Measurements from ENCODE around the gene CBARP.

DNA sequence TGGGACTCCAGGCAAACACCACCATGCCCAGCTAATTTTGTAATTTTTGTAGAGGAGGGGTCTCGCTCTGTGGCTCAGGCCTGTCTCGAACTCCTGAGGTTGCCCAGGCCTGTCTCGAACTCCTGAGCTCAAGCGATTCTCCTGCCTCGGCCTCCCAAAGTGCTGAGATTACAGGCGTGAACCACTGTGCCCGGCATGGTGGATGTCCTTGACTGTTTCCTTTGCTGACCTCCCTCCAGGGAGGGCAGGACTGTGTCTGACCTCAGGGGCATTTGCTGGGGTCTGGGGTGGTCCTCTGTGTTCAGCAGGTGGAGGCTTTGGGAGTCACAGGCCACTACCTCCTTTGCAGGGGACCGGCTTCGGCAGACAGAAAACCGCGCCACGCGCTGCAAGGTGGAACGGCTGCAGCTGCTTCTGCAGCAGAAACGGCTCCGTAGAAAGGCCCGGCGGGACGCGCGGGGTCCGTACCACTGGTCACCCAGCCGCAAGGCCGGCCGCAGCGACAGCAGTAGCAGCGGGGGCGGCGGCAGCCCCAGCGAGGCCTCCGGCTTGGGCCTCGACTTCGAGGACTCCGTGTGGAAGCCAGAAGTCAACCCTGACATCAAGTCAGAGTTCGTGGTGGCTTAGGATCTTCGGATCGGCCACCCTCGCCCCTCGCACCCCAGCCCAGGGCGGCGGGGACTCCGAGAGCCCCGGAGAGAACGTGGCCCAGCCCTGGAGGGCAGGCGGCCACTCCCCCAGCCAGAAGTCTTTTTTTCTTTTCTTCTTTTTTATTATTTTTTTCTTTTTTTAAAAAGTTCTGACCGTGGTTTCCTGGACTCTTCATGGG, 19.1 kb upstream of the CBARP start:
- TF ChIP-seq, protein P1, sequence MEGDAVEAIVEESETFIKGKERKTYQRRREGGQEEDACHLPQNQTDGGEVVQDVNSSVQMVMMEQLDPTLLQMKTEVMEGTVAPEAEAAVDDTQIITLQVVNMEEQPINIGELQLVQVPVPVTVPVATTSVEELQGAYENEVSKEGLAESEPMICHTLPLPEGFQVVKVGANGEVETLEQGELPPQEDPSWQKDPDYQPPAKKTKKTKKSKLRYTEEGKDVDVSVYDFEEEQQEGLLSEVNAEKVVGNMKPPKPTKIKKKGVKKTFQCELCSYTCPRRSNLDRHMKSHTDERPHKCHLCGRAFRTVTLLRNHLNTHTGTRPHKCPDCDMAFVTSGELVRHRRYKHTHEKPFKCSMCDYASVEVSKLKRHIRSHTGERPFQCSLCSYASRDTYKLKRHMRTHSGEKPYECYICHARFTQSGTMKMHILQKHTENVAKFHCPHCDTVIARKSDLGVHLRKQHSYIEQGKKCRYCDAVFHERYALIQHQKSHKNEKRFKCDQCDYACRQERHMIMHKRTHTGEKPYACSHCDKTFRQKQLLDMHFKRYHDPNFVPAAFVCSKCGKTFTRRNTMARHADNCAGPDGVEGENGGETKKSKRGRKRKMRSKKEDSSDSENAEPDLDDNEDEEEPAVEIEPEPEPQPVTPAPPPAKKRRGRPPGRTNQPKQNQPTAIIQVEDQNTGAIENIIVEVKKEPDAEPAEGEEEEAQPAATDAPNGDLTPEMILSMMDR (IDR thresholded peaks at IDR 0.05): no peak
- no peak for TF ChIP-seq POLR2A (IDR thresholded peaks at IDR 0.05)
